ENCODE measurements around the gene LRRC39. TPM values are rescaled to one million over a fixed set of nuclear protein-coding genes. Genes with fewer than 3 reads are reported as not detected.

LRRC39 gene
- total RNA-seq, 1 experiment from 2014 or later, result 0.54 TPM

GRCh38 chr1:100115524-100115923 is 62.5 kb downstream of the LRRC39 start:
- intact Hi-C loops (cut with micrococcal nuclease), result no loop called here
- TF ChIP-seq REST (IDR thresholded peaks at IDR 0.05; ENCODE audit: low read depth) (no peak), JUND (IDR thresholded peaks at IDR 0.05) (no peak), YY1 (IDR thresholded peaks at IDR 0.05; ENCODE audit: extremely low read depth, insufficient replicate concordance, low read depth, low read length) (no peak), SRF (IDR thresholded peaks at IDR 0.05; ENCODE audit: low read depth) (no peak), SIN3A (IDR thresholded peaks at IDR 0.05; ENCODE audit: low read depth) (no peak), SP1 (IDR thresholded peaks at IDR 0.05; ENCODE audit: low read depth) (no peak)

GRCh38 chr1:100109554-100110066 is 68.4 kb downstream of the LRRC39 start:
- no peaks in the 10 kb centered on the region for H3K27me3 ChIP-seq (ENCODE audit: insufficient read depth, low read length)
- no peaks in the 10 kb centered on the region; the same call in 1 of the 2 replicates for H4K20me1 ChIP-seq (ENCODE audit: insufficient read depth)
- TF ChIP-seq EGR1 (IDR thresholded peaks at IDR 0.05; ENCODE audit: low read depth) (no peak), REST (IDR thresholded peaks at IDR 0.05; ENCODE audit: low read depth) (no peak), ZNF274 (IDR thresholded peaks at IDR 0.05; ENCODE audit: low read depth, low read length) (no peak), CBX3 (IDR thresholded peaks at IDR 0.05; ENCODE audit: low read depth) (no peak)
- TF ChIP-seq, protein P1, sequence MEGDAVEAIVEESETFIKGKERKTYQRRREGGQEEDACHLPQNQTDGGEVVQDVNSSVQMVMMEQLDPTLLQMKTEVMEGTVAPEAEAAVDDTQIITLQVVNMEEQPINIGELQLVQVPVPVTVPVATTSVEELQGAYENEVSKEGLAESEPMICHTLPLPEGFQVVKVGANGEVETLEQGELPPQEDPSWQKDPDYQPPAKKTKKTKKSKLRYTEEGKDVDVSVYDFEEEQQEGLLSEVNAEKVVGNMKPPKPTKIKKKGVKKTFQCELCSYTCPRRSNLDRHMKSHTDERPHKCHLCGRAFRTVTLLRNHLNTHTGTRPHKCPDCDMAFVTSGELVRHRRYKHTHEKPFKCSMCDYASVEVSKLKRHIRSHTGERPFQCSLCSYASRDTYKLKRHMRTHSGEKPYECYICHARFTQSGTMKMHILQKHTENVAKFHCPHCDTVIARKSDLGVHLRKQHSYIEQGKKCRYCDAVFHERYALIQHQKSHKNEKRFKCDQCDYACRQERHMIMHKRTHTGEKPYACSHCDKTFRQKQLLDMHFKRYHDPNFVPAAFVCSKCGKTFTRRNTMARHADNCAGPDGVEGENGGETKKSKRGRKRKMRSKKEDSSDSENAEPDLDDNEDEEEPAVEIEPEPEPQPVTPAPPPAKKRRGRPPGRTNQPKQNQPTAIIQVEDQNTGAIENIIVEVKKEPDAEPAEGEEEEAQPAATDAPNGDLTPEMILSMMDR (IDR thresholded peaks at IDR 0.05 in 2 of 3, conservative IDR thresholded peaks at IDR 0.05 in 1 of 3; ENCODE audit: borderline replicate concordance in 1 of 3, insufficient read depth in 1 of 3, low read depth in 2 of 3, low read length in 2 of 3), result no peak
- H3K9me2 ChIP-seq (ENCODE audit: insufficient read depth), result no peaks in the 10 kb centered on the region
- ATAC-seq (no peak), DNase-seq (ENCODE audit: low read depth, low spot score) (no peak)
- no peaks in the 10 kb centered on the region for H3K4me1 ChIP-seq (ENCODE audit: control insufficient read depth in 1 of 2, insufficient read depth in 2 of 2, low read length in 2 of 2)
- no peak overlapping the region for H3K9ac ChIP-seq (ENCODE audit: low read length)
- no peak overlapping the region for H3K27ac ChIP-seq (ENCODE audit: low read depth, low read length)
- ChIA-PET RAD21 (ENCODE audit: low non-redundant PET in 1 of 2, low total read pairs in 2 of 2, uncharacterized antibody in 2 of 2, unreplicated experiment in 2 of 2) (no interaction called here), CTCF (no interaction called here), POLR2A (no interaction called here)
- intact Hi-C loops (cut with micrococcal nuclease), result no loop called here
- peaks cover 4% of the 10 kb centered on the region for H3K79me2 ChIP-seq (ENCODE audit: insufficient read depth, low read length)
- BruUV-seq (replicated peaks), result no TSS peak
- no peak overlapping the region for H3K4me3 ChIP-seq (replicated peaks in 1 of 2; ENCODE audit: low read depth in 1 of 2, low read length in 2 of 2)
- peaks cover 8 to 12% of the 10 kb centered on the region in 2 experiments; a peak in 3 of 4 replicates for H3K36me3 ChIP-seq (ENCODE audit: control insufficient read depth in 1 of 2, insufficient read depth in 2 of 2, low read length in 2 of 2)
- no peaks in the 10 kb centered on the region for H3K9me3 ChIP-seq (ENCODE audit: control insufficient read depth in 1 of 2, insufficient read depth in 1 of 2, low read depth in 1 of 2, low read length in 2 of 2)
- H3K4me2 ChIP-seq (ENCODE audit: low read length), result no peak overlapping the region
- no peak overlapping the region for H2AFZ ChIP-seq (ENCODE audit: low read depth, low read length, poor library complexity, severe bottlenecking)

More at GRCh38 chr1:100115524-100115923, 62.5 kb downstream of the LRRC39 start:
- H3K4me1 ChIP-seq (ENCODE audit: control insufficient read depth in 1 of 2, insufficient read depth in 2 of 2, low read length in 2 of 2), result no peaks in the 10 kb centered on the region
- ATAC-seq (no peak), DNase-seq (ENCODE audit: low read depth, low spot score) (no peak)
- H3K4me3 ChIP-seq (replicated peaks in 1 of 2; ENCODE audit: low read depth in 1 of 2, low read length in 2 of 2), result no peak overlapping the region
- peaks cover 0 to 17% of the 10 kb centered on the region in 2 experiments; a peak in 2 of 4 replicates for H3K36me3 ChIP-seq (ENCODE audit: control insufficient read depth in 1 of 2, insufficient read depth in 2 of 2, low read length in 2 of 2)
- no peak overlapping the region for H3K4me2 ChIP-seq (ENCODE audit: low read length)
- H3K79me2 ChIP-seq (ENCODE audit: insufficient read depth, low read length), result peaks cover 4% of the 10 kb centered on the region; the same call in 1 of the 2 replicates
- POLR2A ChIA-PET, result no interaction called here
- no peaks in the 10 kb centered on the region for H4K20me1 ChIP-seq (ENCODE audit: insufficient read depth)
- no peaks in the 10 kb centered on the region for H3K9me2 ChIP-seq (ENCODE audit: insufficient read depth)
- no peaks in the 10 kb centered on the region for H3K27me3 ChIP-seq (ENCODE audit: insufficient read depth, low read length)
- no TSS peak for BruUV-seq (replicated peaks)
- CTCF ChIA-PET, result no interaction called here
- RAD21 ChIA-PET (ENCODE audit: low non-redundant PET in 1 of 2, low total read pairs in 2 of 2, uncharacterized antibody in 2 of 2, unreplicated experiment in 2 of 2), result no interaction called here
- H3K27ac ChIP-seq (ENCODE audit: low read depth, low read length), result no peak overlapping the region
- no peak overlapping the region for H3K9ac ChIP-seq (ENCODE audit: low read length)
- no peaks in the 10 kb centered on the region for H3K9me3 ChIP-seq (ENCODE audit: control insufficient read depth in 1 of 2, insufficient read depth in 1 of 2, low read depth in 1 of 2, low read length in 2 of 2)
- H2AFZ ChIP-seq (ENCODE audit: low read depth, low read length, poor library complexity, severe bottlenecking), result no peak overlapping the region
